ENCODE measurements around the gene EEF1A1.
"Not testable (repeated sequence)": the region's sequence is repeated elsewhere in the genome, so short reads cannot be mapped to it uniquely, and the experiment has no call there.

EEF1A1 gene

DNA sequence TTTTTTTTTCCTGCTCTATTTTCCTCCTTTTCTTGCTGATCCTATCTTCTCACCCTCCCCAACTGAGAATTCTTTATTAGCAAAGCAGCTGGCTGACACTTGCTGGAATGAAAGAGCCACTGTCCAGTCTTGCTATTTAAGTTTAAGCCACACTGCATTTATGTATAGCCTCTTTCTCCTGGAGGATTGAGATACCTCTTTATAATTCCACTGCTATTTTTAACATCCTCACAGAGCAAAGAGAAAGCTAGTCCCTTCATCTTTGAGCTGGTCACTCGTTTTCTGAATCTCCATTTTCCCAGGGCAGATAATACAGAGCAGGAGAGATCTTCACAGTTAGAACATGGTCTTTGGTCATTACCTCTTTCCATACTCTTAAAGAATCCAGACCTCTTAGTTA, 36.0 kb upstream of the EEF1A1 start (continued):
- TF ChIP-seq, protein P1, sequence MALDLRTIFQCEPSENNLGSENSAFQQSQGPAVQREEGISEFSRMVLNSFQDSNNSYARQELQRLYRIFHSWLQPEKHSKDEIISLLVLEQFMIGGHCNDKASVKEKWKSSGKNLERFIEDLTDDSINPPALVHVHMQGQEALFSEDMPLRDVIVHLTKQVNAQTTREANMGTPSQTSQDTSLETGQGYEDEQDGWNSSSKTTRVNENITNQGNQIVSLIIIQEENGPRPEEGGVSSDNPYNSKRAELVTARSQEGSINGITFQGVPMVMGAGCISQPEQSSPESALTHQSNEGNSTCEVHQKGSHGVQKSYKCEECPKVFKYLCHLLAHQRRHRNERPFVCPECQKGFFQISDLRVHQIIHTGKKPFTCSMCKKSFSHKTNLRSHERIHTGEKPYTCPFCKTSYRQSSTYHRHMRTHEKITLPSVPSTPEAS (tag by site-specific recombination; IDR thresholded peaks at IDR 0.05): no peak
- no peak for TF ChIP-seq ZSCAN30 (tag by site-specific recombination; IDR thresholded peaks at IDR 0.05)
- TF ChIP-seq ZNF76 (tag by site-specific recombination; IDR thresholded peaks at IDR 0.05; ENCODE audit: borderline replicate concordance, low read depth): no peak
- no peak for TF ChIP-seq ZBTB21 (tag by site-specific recombination; IDR thresholded peaks at IDR 0.05)
- TF ChIP-seq, protein P2, sequence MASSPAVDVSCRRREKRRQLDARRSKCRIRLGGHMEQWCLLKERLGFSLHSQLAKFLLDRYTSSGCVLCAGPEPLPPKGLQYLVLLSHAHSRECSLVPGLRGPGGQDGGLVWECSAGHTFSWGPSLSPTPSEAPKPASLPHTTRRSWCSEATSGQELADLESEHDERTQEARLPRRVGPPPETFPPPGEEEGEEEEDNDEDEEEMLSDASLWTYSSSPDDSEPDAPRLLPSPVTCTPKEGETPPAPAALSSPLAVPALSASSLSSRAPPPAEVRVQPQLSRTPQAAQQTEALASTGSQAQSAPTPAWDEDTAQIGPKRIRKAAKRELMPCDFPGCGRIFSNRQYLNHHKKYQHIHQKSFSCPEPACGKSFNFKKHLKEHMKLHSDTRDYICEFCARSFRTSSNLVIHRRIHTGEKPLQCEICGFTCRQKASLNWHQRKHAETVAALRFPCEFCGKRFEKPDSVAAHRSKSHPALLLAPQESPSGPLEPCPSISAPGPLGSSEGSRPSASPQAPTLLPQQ (tag by site-specific recombination; IDR thresholded peaks at IDR 0.05): no peak

DNA sequence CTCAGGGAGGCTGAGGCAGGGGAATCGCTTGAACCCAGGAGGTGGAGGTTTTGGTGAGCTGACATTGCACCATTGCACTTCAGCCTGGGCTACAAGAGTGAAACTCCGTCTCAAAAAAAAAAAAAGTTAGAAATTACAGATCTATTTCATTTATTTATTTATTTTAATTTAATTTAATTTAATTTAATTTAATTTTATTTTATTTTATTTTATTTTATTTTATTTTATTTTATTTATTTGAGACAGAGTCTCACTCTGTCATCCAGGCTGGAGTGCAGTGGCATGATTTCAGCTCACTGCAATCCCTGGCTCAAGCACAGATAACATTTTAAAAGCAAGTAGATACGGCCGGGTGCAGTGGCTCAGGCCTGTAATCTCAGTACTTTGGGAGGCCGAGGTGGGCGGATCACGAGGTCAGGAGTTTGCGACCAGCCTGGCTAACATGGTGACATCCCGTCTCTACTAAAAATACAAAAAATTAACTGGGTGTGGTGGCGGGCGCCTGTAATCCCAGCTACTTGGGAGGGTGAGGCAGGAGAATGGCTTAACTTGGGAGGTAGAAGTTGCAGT, 34.6 kb upstream of the EEF1A1 start:
- POLR2A ChIA-PET; H3K9me3 ChIP-seq (ENCODE audit: control insufficient read depth, insufficient read depth, low read depth, low read length); H3K4me3 ChIP-seq (ENCODE audit: low read depth, low read length); CTCF ChIA-PET; H3K4me1 ChIP-seq (ENCODE audit: control insufficient read depth, insufficient read depth, low read length); H3K36me3 ChIP-seq (ENCODE audit: control insufficient read depth in 2 of 2, insufficient read depth in 1 of 2, low read length in 2 of 2); H3K27ac ChIP-seq (ENCODE audit: extremely low read depth, low read depth, low read length): not testable (repeated sequence)

DNA sequence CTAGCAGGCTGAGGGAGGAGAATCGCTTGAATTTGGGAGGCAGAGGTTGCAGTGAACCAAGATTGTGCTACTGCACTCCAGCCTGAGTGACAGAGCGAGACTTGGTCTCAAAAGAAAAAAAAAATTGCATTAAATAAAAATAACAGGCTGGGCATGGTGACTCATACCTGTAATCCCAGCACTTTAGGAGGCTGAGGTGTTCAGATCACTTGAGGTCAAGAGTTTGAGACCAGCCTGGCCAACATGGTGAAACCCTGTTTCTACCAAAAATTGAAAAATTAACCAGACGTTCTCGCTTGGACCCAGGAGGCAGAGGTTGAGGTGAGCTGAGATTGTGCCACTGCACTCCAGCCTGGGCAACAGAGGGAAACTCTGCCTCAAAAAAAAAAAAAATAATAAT, 30.3 kb upstream of the EEF1A1 start:
- H3K9me3 ChIP-seq (ENCODE audit: control insufficient read depth, insufficient read depth, low read depth, low read length); H3K4me3 ChIP-seq (ENCODE audit: low read depth, low read length); H3K4me1 ChIP-seq (ENCODE audit: control insufficient read depth, insufficient read depth, low read length); H3K36me3 ChIP-seq (ENCODE audit: control insufficient read depth in 2 of 2, insufficient read depth in 1 of 2, low read length in 2 of 2); H3K27ac ChIP-seq (ENCODE audit: extremely low read depth, low read depth, low read length); POLR2A ChIA-PET: not testable (repeated sequence)
- CTCF ChIA-PET: interaction anchor here (1.4 kb wide), 1 partner anchor 242 kb away, joined by 5 read pairs; no protein-coding TSS in a partner anchor
- TF ChIP-seq ZSCAN16 (tag by site-specific recombination; IDR thresholded peaks at IDR 0.05): 0 out of 2 replicates have a peak, but pooled peaks have one; percentile 63

DNA sequence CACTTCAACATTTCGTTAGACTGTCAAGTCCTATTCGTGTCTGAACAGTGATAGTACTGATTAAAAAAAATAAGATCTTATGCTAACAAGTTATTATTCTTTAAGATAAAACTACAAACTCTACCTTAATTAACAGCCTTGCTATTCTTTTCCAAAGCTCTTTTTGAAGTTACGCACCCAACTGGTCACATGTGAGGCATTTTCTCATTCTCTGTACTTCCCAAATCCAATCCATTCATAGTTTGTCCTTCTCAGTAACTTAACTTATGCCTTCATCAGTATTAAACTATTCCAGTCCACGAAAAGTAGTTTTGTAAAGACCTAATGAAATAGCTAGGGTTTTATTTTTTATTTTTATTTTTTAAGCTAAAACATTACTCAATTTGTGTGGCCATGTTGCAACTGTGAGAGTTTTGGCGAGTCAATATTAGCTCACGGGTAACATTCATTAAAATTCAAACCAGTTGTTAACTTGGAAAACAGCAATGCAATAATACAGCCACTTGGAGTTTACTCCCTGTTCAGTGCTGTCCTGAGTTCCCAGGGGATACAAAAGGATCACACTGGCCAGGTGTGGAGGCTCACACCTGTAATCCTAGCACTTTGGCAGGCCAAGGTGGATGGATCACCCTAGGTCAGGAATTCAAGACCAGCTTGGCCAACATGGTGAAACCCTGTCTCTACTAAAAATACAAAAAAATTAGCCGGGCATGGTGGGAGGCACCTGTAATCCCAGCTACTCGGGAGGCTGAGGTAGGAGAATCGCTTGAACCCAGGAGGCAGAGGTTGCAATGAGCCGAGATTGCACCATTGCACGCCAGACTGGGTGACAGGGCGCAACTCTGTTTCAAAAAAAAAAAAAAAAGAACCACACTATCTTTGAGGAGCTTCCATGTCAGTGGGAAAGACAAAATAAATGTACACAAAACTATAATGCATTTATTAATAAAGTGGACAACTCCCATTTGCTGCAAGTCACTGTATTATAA, 27.9 kb upstream of the EEF1A1 start:
- TF ChIP-seq OSR2 (tag by site-specific recombination; IDR thresholded peaks at IDR 0.05) (no peak), HOXC10 (CRISPR knock-in tag; IDR thresholded peaks at IDR 0.05) (no peak), ZNF366 (tag by site-specific recombination; conservative IDR thresholded peaks at IDR 0.05) (no peak), ZNF37A (tag by site-specific recombination; IDR thresholded peaks at IDR 0.05) (no peak), ZNF600 (tag by site-specific recombination; IDR thresholded peaks at IDR 0.05) (no peak), ZNF350 (tag by site-specific recombination; IDR thresholded peaks at IDR 0.05) (no peak), ZNF791 (tag by site-specific recombination; IDR thresholded peaks at IDR 0.05) (no peak), SETDB1 (IDR thresholded peaks at IDR 0.05; ENCODE audit: insufficient read length, low read length) (no peak)
- TF ChIP-seq, protein P3, sequence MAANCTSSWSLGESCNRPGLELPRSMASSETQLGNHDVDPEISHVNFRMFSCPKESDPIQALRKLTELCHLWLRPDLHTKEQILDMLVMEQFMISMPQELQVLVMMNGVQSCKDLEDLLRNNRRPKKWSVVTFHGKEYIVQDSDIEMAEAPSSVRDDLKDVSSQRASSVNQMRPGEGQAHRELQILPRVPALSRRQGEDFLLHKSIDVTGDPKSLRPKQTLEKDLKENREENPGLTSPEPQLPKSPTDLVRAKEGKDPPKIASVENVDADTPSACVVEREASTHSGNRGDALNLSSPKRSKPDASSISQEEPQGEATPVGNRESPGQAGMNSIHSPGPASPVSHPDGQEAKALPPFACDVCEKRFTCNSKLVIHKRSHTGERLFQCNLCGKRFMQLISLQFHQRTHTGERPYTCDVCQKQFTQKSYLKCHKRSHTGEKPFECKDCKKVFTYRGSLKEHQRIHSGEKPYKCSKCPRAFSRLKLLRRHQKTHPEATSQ (tag by site-specific recombination; IDR thresholded peaks at IDR 0.05): no peak
- CTCF ChIA-PET: interaction anchor here (0.6 to 3.5 kb wide), 11 partner anchors 8 to 103 kb away, joined by 3 to 17 read pairs (median 4); no protein-coding TSS in a partner anchor
- Histone ChIP-seq H3K36me3 (ENCODE audit: control insufficient read depth in 2 of 2, insufficient read depth in 1 of 2, low read length in 2 of 2) (no peaks in the 10 kb centered on the region), H3K4me3 (ENCODE audit: low read depth, low read length) (no peak overlapping the region), H3K27ac (ENCODE audit: extremely low read depth, low read depth, low read length) (no peak overlapping the region), H3K4me1 (ENCODE audit: control insufficient read depth, insufficient read depth, low read length) (no peaks in the 10 kb centered on the region), H3K9me3 (ENCODE audit: control insufficient read depth, insufficient read depth, low read depth, low read length) (no peaks in the 10 kb centered on the region)
- POLR2A ChIA-PET: interaction anchor here (0.5 to 2.4 kb wide), 6 partner anchors 9 to 860 kb away, joined by 3 to 15 read pairs (median 4); partner anchors contain the start of gene EEF1A1

Measured in HEK293 (cell line).